ENCODE results near the gene CCNB1.

GRCh38 chr5:69158039-69158438 is 8.9 kb upstream of the CCNB1 start:
- TF ChIP-seq CTCF (IDR thresholded peaks at IDR 0.05) (no peak), POLR2A (IDR thresholded peaks at IDR 0.05) (no peak)

All from testis (tissue), 2 donors.